Prostate gland (tissue), 2 donors: ENCODE data around the gene KCNJ12. TPM values are rescaled to one million over a fixed set of nuclear protein-coding genes. Genes with fewer than 3 reads are reported as not detected.
"Not testable (repeated sequence)": the region's sequence is repeated elsewhere in the genome, so short reads cannot be mapped to it uniquely, and the experiment has no call there.

Source experiments
- DNase-seq: peaks from one replicate; pipeline ENCODE4 v3.0.0-alpha.2; 2019; ENCODE audit warnings: low spot score
- H3K27ac ChIP-seq, 2 donors: fragments of 200-600 bp; sonication (generic); 2 replicates each; pipeline ENCODE4 v1.5.1; 2017 to 2019
- H3K27me3 ChIP-seq: fragments of 200-600 bp; sonication (generic); replicated peaks from 2 replicates; pipeline ENCODE4 v1.5.1; 2019; ENCODE audit not compliant: insufficient read depth
- H3K36me3 ChIP-seq, 2 donors: fragments of 200-600 bp; sonication (generic); 1 replicate in 1 of 2; 2 replicates in 1 of 2; pipeline versions ENCODE4 v1.5.1 to v1.8.1; 2017 to 2019
- H3K4me1 ChIP-seq: fragments of 200-600 bp; sonication (generic); replicated peaks from 2 replicates; pipeline ENCODE4 v1.5.1; 2019
- H3K4me3 ChIP-seq, 2 donors: fragments of 200-600 bp; sonication (generic); 2 replicates each; pipeline ENCODE4 v1.5.1; 2017 to 2019
- H3K9me3 ChIP-seq: fragments of 200-600 bp; sonication (generic); 2 replicates; pipeline ENCODE4 v1.5.1; 2017
- POLR2A ChIP-seq: fragments of 450-650 bp; IDR thresholded peaks from one replicate; pipeline ENCODE4 v1.6.1; 2016; ENCODE audit warnings: antibody characterized with exemption, mild to moderate bottlenecking
- POLR2AphosphoS5 ChIP-seq: sonication (generic); formaldehyde crosslinking; IDR thresholded peaks from one replicate; pipeline ENCODE4 v1.6.1; 2017; ENCODE audit warnings: antibody characterized with exemption
- WGBS: methylation state at CpG from one replicate; pipeline ENCODE4 v1.1.5; 2018; 5-methylcytosine and 5-hydroxymethylcytosine counted together
- intact Hi-C: fragments of 100-400 bp; cut with DNase I; formaldehyde crosslinking; loops from one replicate; pipeline ENCODE4 v1.14.2; 2022
- total RNA-seq, 2 donors: library from RNA; depleted of rRNA; stranded (reverse); fragments of >200 nt; gene quantifications; one replicate each; pipeline ENCODE4 v1.1.0, GENCODE V29; 2016
- TF ChIP-seq, protein P1 (sequence below), 4 experiments: fragments of 200-600 bp in 2 of 4; fragments of 450-650 bp in 2 of 4; sonication (generic) in 2 of 4; IDR thresholded peaks; 1 replicate in 3 of 4; 2 replicates in 1 of 4; pipeline ENCODE4 v1.5.1; 2016 to 2019; ENCODE audit warnings: antibody characterized with exemption in 4 of 4, mild to moderate bottlenecking in 2 of 4, moderate library complexity in 2 of 4

Gene KCNJ12
- total RNA-seq, 2 donors from 2014 or later = 0.32 to 3.8 TPM

GRCh38 chr17:21339011-21339410, 37.1 kb upstream of the KCNJ12 start:
- no peaks in the 10 kb centered on the region for H3K36me3 ChIP-seq
- TF ChIP-seq, protein P1, sequence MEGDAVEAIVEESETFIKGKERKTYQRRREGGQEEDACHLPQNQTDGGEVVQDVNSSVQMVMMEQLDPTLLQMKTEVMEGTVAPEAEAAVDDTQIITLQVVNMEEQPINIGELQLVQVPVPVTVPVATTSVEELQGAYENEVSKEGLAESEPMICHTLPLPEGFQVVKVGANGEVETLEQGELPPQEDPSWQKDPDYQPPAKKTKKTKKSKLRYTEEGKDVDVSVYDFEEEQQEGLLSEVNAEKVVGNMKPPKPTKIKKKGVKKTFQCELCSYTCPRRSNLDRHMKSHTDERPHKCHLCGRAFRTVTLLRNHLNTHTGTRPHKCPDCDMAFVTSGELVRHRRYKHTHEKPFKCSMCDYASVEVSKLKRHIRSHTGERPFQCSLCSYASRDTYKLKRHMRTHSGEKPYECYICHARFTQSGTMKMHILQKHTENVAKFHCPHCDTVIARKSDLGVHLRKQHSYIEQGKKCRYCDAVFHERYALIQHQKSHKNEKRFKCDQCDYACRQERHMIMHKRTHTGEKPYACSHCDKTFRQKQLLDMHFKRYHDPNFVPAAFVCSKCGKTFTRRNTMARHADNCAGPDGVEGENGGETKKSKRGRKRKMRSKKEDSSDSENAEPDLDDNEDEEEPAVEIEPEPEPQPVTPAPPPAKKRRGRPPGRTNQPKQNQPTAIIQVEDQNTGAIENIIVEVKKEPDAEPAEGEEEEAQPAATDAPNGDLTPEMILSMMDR (IDR thresholded peaks at IDR 0.05) = no peak
- no peak for TF ChIP-seq POLR2A
- H3K27me3 ChIP-seq = no peaks in the 10 kb centered on the region
- H3K9me3 ChIP-seq = no peaks in the 10 kb centered on the region
- H3K4me1 ChIP-seq = no peaks in the 10 kb centered on the region
- intact Hi-C loops = no loop called here
- no peak for DNase-seq
- 38% methylated on average over 7 of the region's 7 CpGs for WGBS
- H3K4me3 ChIP-seq = no peak overlapping the region
- H3K27ac ChIP-seq = no peak overlapping the region

DNA sequence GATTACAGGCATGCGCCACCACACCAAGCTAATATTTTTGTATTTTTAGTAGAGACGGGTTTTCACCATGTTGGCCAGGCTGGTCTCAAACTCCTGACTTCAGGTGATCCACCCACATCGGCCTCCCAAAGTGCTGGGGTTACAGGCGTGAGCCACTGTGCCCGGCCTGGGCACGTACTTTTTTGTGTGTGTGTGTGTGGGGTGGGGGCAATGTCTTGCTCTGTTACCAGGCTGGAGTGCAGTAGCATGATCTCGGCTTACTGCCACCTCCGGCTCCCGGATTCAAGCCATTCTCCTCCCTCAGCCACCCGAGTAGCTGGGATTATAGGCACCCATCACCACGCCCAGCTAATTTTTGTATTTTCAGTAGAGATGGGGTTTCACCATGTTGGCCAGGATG, 36.6 kb upstream of the KCNJ12 start:
- H3K27me3 ChIP-seq, H3K27ac ChIP-seq, H3K4me3 ChIP-seq, DNase-seq, H3K4me1 ChIP-seq, H3K9me3 ChIP-seq, intact Hi-C loops, H3K36me3 ChIP-seq: not testable (repeated sequence)
- 92% methylated on average over 11 of the region's 11 CpGs for WGBS

DNA sequence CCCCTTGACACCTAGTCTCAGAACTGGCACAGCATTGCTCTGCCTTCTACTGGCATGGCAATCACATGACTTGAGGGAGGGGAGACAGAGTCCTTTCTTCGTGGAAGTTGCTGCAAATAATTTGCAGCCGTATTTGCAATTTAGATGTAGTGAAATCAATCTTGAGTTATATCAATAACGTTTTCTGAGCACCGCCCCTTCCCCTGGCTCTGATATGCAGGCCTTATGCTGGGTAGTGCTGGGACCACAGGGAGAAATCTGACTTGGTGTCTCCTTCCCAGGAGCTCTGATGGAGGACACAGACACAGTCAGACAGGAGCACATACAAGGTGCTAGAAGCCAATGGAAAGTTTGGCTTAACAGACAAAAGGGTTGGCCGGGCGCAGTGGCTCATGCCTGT, 35.8 kb upstream of the KCNJ12 start:
- H3K36me3 ChIP-seq, H3K9me3 ChIP-seq, intact Hi-C loops, H3K4me3 ChIP-seq, H3K27me3 ChIP-seq, H3K27ac ChIP-seq, H3K4me1 ChIP-seq, DNase-seq: not testable (repeated sequence)
- 85% methylated on average over 6 of the region's 6 CpGs for WGBS

DNA sequence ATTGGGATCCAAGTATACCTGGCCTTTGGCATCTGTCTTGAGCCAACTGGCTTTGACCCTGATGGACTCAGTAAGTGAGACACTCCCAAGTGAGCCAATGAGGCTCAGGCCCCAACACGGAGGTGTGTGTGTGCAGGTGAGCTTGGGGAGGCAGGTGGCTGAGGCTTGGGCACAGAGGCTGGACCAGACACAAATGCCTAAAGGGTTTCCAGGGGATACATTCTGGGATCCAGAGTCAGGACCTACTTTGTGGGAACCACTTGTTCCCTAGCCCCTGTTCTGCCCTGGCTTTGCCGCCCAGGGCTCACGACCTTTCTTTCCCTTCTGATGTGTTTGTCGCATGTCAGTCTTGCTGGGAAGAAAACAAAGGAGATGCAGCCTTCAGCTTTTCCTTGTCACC, 34.9 kb upstream of the KCNJ12 start:
- intact Hi-C loops, H3K27ac ChIP-seq, H3K4me1 ChIP-seq, H3K27me3 ChIP-seq, DNase-seq, H3K9me3 ChIP-seq, H3K4me3 ChIP-seq, H3K36me3 ChIP-seq: not testable (repeated sequence)
- WGBS = 85% methylated on average over 4 of the region's 4 CpGs

DNA sequence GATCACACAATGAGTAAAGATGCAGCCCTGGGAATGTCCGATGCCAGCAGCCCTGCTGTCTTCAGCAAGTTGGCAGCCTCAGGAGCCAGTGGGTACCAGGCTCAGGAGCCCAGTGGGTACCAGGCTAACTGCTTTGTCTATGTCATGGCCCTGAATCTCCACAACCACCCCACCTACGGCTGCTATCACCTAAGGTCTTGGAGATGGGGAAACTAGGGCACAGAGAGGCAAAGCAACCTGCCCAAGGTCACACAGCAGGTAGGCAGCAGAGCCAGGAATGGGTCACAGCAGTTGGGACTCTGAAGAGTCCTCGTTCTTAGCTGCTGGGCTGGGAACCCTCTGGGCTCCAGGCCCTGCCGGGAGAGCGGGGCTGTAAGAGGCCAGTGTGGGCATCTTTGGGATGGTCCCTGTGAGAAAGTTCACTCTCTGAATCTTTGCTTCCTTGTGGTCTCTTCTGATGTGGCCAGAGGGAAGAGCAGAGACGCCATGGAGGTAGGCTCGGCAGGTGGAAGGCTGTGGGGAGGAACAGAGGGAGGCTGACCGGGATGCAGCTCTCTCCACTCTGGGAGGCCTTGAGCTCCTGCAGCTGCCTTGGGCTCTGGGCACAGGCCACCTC, 34.1 kb upstream of the KCNJ12 start:
- intact Hi-C loops, H3K4me1 ChIP-seq, H3K4me3 ChIP-seq, DNase-seq, H3K27me3 ChIP-seq, H3K27ac ChIP-seq, H3K36me3 ChIP-seq, H3K9me3 ChIP-seq: not testable (repeated sequence)
- WGBS = 81% methylated on average over 8 of the region's 8 CpGs

GRCh38 chr17:21343061-21343949, 32.9 kb upstream of the KCNJ12 start:
- H3K27me3 ChIP-seq, H3K4me1 ChIP-seq, DNase-seq, H3K27ac ChIP-seq, H3K9me3 ChIP-seq, H3K4me3 ChIP-seq, intact Hi-C loops, H3K36me3 ChIP-seq: not testable (repeated sequence)
- WGBS = 73% methylated on average over 9 of the region's 11 CpGs

DNA sequence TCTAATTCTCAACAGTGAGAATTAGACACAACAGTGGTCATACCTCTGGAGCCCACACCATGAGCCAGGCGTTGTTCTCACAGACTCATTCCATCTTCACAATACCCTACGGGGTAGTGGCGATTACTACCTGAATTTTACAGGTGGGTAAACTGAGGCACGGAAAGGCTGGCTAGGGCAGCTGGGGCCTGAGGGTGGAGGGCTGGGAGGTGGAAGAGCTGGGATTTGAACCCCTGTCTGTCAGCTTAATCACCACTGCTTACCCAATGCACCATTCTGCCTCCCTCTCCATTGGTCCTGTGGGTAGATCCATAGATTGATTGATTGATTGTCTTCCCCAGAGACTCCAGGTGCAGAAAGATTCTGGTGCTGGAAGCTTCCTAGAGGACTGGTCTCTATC, 31.4 kb upstream of the KCNJ12 start:
- 74% methylated on average over 4 of the region's 4 CpGs for WGBS
- H3K27me3 ChIP-seq, H3K9me3 ChIP-seq, H3K4me3 ChIP-seq, H3K27ac ChIP-seq, H3K4me1 ChIP-seq, H3K36me3 ChIP-seq, intact Hi-C loops, DNase-seq: not testable (repeated sequence)

DNA sequence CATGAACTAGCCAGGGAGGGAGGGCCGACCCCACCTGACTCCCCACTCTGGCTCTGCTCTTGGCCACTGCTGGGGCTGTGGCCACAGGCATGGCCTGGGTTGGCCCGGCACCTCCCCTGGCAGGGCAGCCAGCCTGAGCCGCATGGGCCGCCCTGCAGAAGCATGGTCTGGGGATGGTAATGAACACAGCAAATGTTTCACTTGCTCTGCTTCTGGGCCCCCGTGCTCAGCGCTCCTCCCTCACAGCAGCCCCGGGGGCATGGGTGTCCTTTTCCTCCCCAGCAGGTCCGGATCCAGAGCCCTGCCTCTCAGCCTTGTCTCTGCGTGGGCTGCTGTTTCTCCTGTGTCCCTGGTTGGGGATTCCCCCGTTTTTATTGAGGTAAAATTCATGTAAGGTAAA, 30.9 kb upstream of the KCNJ12 start:
- no peak for DNase-seq
- TF ChIP-seq POLR2A = no peak
- no peak for TF ChIP-seq POLR2AphosphoS5
- TF ChIP-seq, protein P1 (IDR thresholded peaks at IDR 0.05) = no peak
- intact Hi-C loops = no loop called here
- Histone ChIP-seq H3K4me1 (no peaks in the 10 kb centered on the region), H3K27me3 (no peaks in the 10 kb centered on the region), H3K27ac (no peak overlapping the region), H3K36me3 (no peaks in the 10 kb centered on the region), H3K9me3 (no peaks in the 10 kb centered on the region), H3K4me3 (no peak overlapping the region)
- WGBS = 52% methylated on average over 10 of the region's 10 CpGs

DNA sequence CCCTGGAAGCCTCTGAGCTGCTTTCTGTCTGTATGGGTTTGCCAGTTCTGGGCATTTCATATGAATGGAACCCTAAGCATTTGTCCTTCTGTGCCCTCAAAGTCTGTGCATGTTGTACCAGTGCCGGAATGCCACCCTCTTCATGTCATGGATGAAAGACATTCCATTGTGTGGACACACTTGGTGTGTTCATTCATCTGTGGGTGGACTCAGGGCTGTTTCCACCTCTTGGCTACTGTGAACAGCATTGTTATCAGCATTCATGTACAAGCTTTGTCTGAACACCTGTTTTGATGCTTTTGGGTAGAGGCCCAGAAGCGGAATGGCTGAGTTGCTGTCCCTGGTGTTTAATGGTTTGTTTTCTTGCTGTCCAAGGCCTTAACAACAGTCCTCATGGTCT, 30.1 kb upstream of the KCNJ12 start:
- H3K27ac ChIP-seq, DNase-seq, H3K27me3 ChIP-seq, intact Hi-C loops, H3K4me1 ChIP-seq, H3K9me3 ChIP-seq, H3K36me3 ChIP-seq, H3K4me3 ChIP-seq: not testable (repeated sequence)
- WGBS = no CpG with 5 or more reads among the region's 2 CpGs

GRCh38 chr17:21346651-21347250, 29.4 kb upstream of the KCNJ12 start:
- DNase-seq, H3K4me3 ChIP-seq, intact Hi-C loops, H3K27me3 ChIP-seq, H3K4me1 ChIP-seq, H3K27ac ChIP-seq, H3K36me3 ChIP-seq, H3K9me3 ChIP-seq: not testable (repeated sequence)
- WGBS = 71% methylated on average over 8 of the region's 10 CpGs
